ENCODE measurements around the gene ABCA8. TPM values are rescaled to one million over a fixed set of nuclear protein-coding genes. Genes with fewer than 3 reads are reported as not detected.

ABCA8 gene
- total RNA-seq, 2 experiments from 2014 or later = not detected

DNA sequence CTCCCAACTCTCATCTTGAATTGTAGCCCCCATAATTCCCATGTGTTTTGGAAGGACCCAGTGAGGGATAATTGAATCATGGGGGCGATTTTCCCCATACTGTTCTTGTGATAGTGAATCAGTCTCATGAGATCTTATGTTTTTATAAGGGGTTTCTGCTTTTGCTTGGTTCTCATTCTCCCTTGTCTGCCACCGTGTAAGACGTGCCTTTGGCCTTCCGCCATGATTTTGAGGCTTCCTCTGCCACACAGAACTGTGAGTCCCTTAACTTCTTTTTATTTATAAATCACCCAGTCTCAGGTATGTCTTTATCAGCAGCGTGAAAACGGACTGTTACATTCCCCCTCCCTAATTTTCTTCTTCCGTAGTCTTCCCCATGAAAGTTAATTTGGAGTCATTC, 124.0 kb downstream of the ABCA8 start:
- ChIA-PET CTCF (no interaction called here), POLR2A (no interaction called here)
- no peak for TF ChIP-seq CTCF (IDR thresholded peaks at IDR 0.05)

DNA sequence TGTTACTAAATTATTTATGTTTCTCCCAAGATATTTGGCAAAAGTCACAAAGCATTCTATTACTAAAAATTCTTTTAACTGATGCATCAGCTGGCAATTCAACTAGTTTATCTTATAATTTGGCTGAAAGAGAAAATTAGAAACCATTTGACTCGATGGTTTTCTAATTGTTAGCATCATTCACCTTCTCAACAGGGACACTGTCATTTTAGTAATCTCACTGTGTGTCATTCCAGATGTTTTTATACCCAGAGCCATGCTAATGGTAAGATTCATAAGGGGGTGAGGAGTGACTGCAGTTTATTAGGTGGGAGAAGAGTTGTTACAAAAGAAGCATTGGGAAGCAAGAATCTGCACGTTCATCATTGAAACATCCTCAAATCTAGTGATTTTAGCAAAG, 124.9 kb downstream of the ABCA8 start:
- H3K27ac ChIP-seq (ENCODE audit: low read depth in 1 of 2, low read length in 2 of 2) = no peak overlapping the region
- peaks cover 0 to 6% of the 10 kb centered on the region in 2 experiments for H3K9me3 ChIP-seq (ENCODE audit: control insufficient read depth in 1 of 2, insufficient read depth in 1 of 2, low read length in 2 of 2)
- POLR2A ChIA-PET = no interaction called here
- no peaks in the 10 kb centered on the region for H3K36me3 Mint-ChIP-seq (ENCODE audit: low read depth)
- H3K27me3 Mint-ChIP-seq = peaks cover 16% of the 10 kb centered on the region
- no peak for DNase-seq
- H3K27ac Mint-ChIP-seq = no peak overlapping the region
- H3K4me1 ChIP-seq (ENCODE audit: insufficient read depth, low read length) = no peaks in the 10 kb centered on the region
- intact Hi-C loops (cut with DNase I, micrococcal nuclease) = no loop called here
- no peak overlapping the region for H3K4me3 ChIP-seq (ENCODE audit: low read length)
- no peaks in the 10 kb centered on the region for H3K4me1 Mint-ChIP-seq (ENCODE audit: low read depth)
- no peaks in the 10 kb centered on the region for H3K36me3 ChIP-seq (ENCODE audit: insufficient read depth, low read length)
- TF ChIP-seq CTCF (IDR thresholded peaks at IDR 0.05) = no peak
- no peak for ATAC-seq (ENCODE audit: poor library complexity)
- H3K9me3 Mint-ChIP-seq = no peaks in the 10 kb centered on the region
- no peak overlapping the region for H3K4me3 Mint-ChIP-seq
- H3K27me3 ChIP-seq (ENCODE audit: control insufficient read depth in 1 of 2, insufficient read depth in 2 of 2, low read length in 2 of 2) = no peaks in the 10 kb centered on the region
- CTCF ChIA-PET = no interaction called here

More for the DNA sequence above, 124.0 kb downstream of the ABCA8 start:
- Mint-ChIP-seq H3K9me3 (no peaks in the 10 kb centered on the region), H3K4me1 (ENCODE audit: low read depth) (no peaks in the 10 kb centered on the region), H3K27ac (no peak overlapping the region), H3K27me3 (peaks cover 16% of the 10 kb centered on the region), H3K4me3 (no peak overlapping the region), H3K36me3 (ENCODE audit: low read depth) (no peaks in the 10 kb centered on the region)
- ATAC-seq (ENCODE audit: poor library complexity) (no peak), DNase-seq (no peak)
- no peaks in the 10 kb centered on the region for H3K27me3 ChIP-seq (ENCODE audit: control insufficient read depth in 1 of 2, insufficient read depth in 2 of 2, low read length in 2 of 2)
- no peak overlapping the region for H3K27ac ChIP-seq (ENCODE audit: low read depth in 1 of 2, low read length in 2 of 2)
- intact Hi-C loops (cut with DNase I, micrococcal nuclease) = no loop called here
- no peak overlapping the region for H3K4me3 ChIP-seq (ENCODE audit: low read length)
- no peaks in the 10 kb centered on the region for H3K4me1 ChIP-seq (ENCODE audit: insufficient read depth, low read length)
- no peaks in the 10 kb centered on the region for H3K36me3 ChIP-seq (ENCODE audit: insufficient read depth, low read length)
- H3K9me3 ChIP-seq (ENCODE audit: control insufficient read depth in 1 of 2, insufficient read depth in 1 of 2, low read length in 2 of 2) = peaks cover 0 to 6% of the 10 kb centered on the region in 2 experiments

- H3K4me3 ChIP-seq (ENCODE audit: low read length) = no peak overlapping the region
- Mint-ChIP-seq H3K9me3 (no peaks in the 10 kb centered on the region), H3K27ac (no peak overlapping the region), H3K4me1 (ENCODE audit: low read depth) (no peaks in the 10 kb centered on the region), H3K36me3 (ENCODE audit: low read depth) (no peaks in the 10 kb centered on the region), H3K4me3 (no peak overlapping the region), H3K27me3 (peaks cover 16% of the 10 kb centered on the region)
- ChIA-PET POLR2A (no interaction called here), CTCF (no interaction called here)
- H3K27me3 ChIP-seq (ENCODE audit: control insufficient read depth in 1 of 2, insufficient read depth in 2 of 2, low read length in 2 of 2) = no peaks in the 10 kb centered on the region
- DNase-seq = no peak
- H3K36me3 ChIP-seq (ENCODE audit: insufficient read depth, low read length) = no peaks in the 10 kb centered on the region
- H3K4me1 ChIP-seq (ENCODE audit: insufficient read depth, low read length) = no peaks in the 10 kb centered on the region
- ATAC-seq (ENCODE audit: poor library complexity) = no peak
- no peak for TF ChIP-seq CTCF (IDR thresholded peaks at IDR 0.05)
- H3K9me3 ChIP-seq (ENCODE audit: control insufficient read depth in 1 of 2, insufficient read depth in 1 of 2, low read length in 2 of 2) = peaks cover 0 to 6% of the 10 kb centered on the region in 2 experiments
- intact Hi-C loops (cut with DNase I, micrococcal nuclease) = no loop called here
- H3K27ac ChIP-seq (ENCODE audit: low read depth in 1 of 2, low read length in 2 of 2) = no peak overlapping the region
These were observed 126.0 kb downstream of the ABCA8 start for GRCh38 chr17:68829211-68829610.
